Endothelial cell of umbilical vein (primary cell): Measurements from ENCODE around the gene TBC1D5. TPM values are rescaled to one million over a fixed set of nuclear protein-coding genes. Genes with fewer than 3 reads are reported as not detected.

Source experiments
- BruUV-seq: library from RNA; stranded (reverse); fragments of 400-500 nt; replicated peaks from 2 replicates; lab custom pipeline; 2021; lab: Mats Ljungman, UMichigan
- CTCF ChIA-PET: fragments of 300-600, 350-600 bp; sonication (Branson Sonifier 250); formaldehyde crosslinking; loops from one replicate; lab custom pipeline; 2021; ENCODE audit warnings: antibody characterized with exemption, inconsistent platforms; lab: Charles Lee
- POLR2A ChIA-PET: fragments of 300-600, 350-600 bp; sonication (Branson Sonifier 250); formaldehyde crosslinking; loops from one replicate; lab custom pipeline; 2021; ENCODE audit warnings: antibody characterized with exemption, inconsistent platforms; lab: Charles Lee
- DNase-seq: peaks from one replicate; pipeline ENCODE4 v3.0.0-alpha.2; 2011; ENCODE audit warnings: low read depth, low spot score
- FAIRE-seq: peaks from 2 replicates; lab custom pipeline; 2011; peaks lifted over from hg19 to GRCh38; lab: Jason Lieb, UNC
- H2AFZ ChIP-seq: 2 replicates; pipeline ENCODE4 v1.6.0; 2012; ENCODE audit warnings: low read depth, low read length, control low read depth, inconsistent platforms
- H3K27ac ChIP-seq: 2 replicates; pipeline ENCODE4 v1.5.1; 2011; ENCODE audit warnings: low read depth, mild to moderate bottlenecking, control low read depth, low read length, moderate library complexity; ENCODE audit not compliant: insufficient read depth
- H3K27me3 ChIP-seq, 2 experiments: 2 replicates each; pipeline versions ENCODE4 v1.6.0 to v1.6.1; 2011; ENCODE audit warnings: low read length in 2 of 2, mixed read lengths in 1 of 2; ENCODE audit not compliant: control insufficient read depth in 2 of 2, insufficient read depth in 2 of 2
- H3K36me3 ChIP-seq, 2 experiments: 2 replicates in 1 of 2; 3 replicates in 1 of 2; pipeline ENCODE4 v1.5.1; 2011; ENCODE audit warnings: low read length in 2 of 2, mild to moderate bottlenecking in 1 of 2, moderate library complexity in 1 of 2; ENCODE audit not compliant: control insufficient read depth in 2 of 2, insufficient read depth in 2 of 2; ENCODE audit errors: extremely low read depth in 1 of 2
- H3K4me1 ChIP-seq: 3 replicates; pipeline ENCODE4 v1.5.1; 2011; ENCODE audit warnings: mild to moderate bottlenecking, low read length; ENCODE audit not compliant: control insufficient read depth, insufficient read depth; ENCODE audit errors: extremely low read depth
- H3K4me2 ChIP-seq: 2 replicates; pipeline ENCODE4 v1.6.1; 2011; ENCODE audit warnings: low read length, control low read depth, mixed read lengths; ENCODE audit not compliant: insufficient read depth
- H3K4me3 ChIP-seq, 3 experiments: fragments of 200-600 bp in 1 of 3; sonication (generic), shearing (Covaris generic) in 1 of 3; replicated peaks in 1 of 3; 2 replicates each; pipeline ENCODE4 v1.5.1; 2011 to 2016; ENCODE audit warnings: control low read depth in 3 of 3, low read length in 3 of 3, mild to moderate bottlenecking in 2 of 3, inconsistent platforms in 1 of 3, low read depth in 1 of 3, moderate library complexity in 1 of 3; ENCODE audit not compliant: insufficient read depth in 1 of 3
- H3K79me2 ChIP-seq: 2 replicates; pipeline ENCODE4 v1.6.0; 2012; ENCODE audit warnings: low read length, inconsistent platforms; ENCODE audit not compliant: control insufficient read depth, insufficient read depth
- H3K9ac ChIP-seq: replicated peaks from 2 replicates; pipeline ENCODE3; 2011; ENCODE audit warnings: low read length, control low read depth; ENCODE audit not compliant: insufficient read depth; ENCODE audit errors: extremely low read depth
- H3K9me1 ChIP-seq: replicated peaks from 3 replicates; pipeline ENCODE4 v1.6.0; 2011; ENCODE audit warnings: mild to moderate bottlenecking, low read length; ENCODE audit not compliant: control insufficient read depth, insufficient read depth; ENCODE audit errors: extremely low read depth
- H3K9me3 ChIP-seq: replicated peaks from 2 replicates; pipeline ENCODE4 v1.5.1; 2012; ENCODE audit warnings: low read length, inconsistent platforms; ENCODE audit not compliant: control insufficient read depth, insufficient read depth
- H4K20me1 ChIP-seq: replicated peaks from 2 replicates; pipeline ENCODE3; 2011; ENCODE audit warnings: mild to moderate bottlenecking, low read length; ENCODE audit not compliant: control insufficient read depth, insufficient read depth; ENCODE audit errors: extremely low read depth
- CTCF ChIP-seq, 2 donors: IDR thresholded peaks; 1 replicate in 1 of 2; 2 replicates in 1 of 2; pipeline ENCODE4 v1.5.1; 2011; ENCODE audit warnings: low read length in 2 of 2, mild to moderate bottlenecking in 2 of 2, moderate library complexity in 2 of 2, control low read depth in 1 of 2, inconsistent platforms in 1 of 2, low read depth in 1 of 2; ENCODE audit not compliant: insufficient read depth in 1 of 2; ENCODE audit errors: extremely low read depth in 1 of 2
- EZH2 ChIP-seq: IDR thresholded peaks from 2 replicates; pipeline ENCODE4 v1.6.1; 2012; ENCODE audit warnings: borderline replicate concordance, low read depth, mild to moderate bottlenecking, moderate library complexity, low read length, inconsistent platforms; ENCODE audit not compliant: severe bottlenecking
- FOS ChIP-seq: IDR thresholded peaks from 2 replicates; pipeline ENCODE4 v1.6.1; 2011; ENCODE audit warnings: mild to moderate bottlenecking, low read length, moderate library complexity, borderline replicate concordance; ENCODE audit not compliant: insufficient read depth
- GATA2 ChIP-seq: IDR thresholded peaks from 2 replicates; pipeline ENCODE4 v1.7.0; 2011; ENCODE audit warnings: low read depth, mild to moderate bottlenecking, moderate library complexity, mixed read lengths, low read length; ENCODE audit not compliant: insufficient read length, insufficient read depth
- JUN ChIP-seq: IDR thresholded peaks from 2 replicates; pipeline ENCODE4 v1.6.1; 2011; ENCODE audit warnings: borderline replicate concordance, low read depth; ENCODE audit not compliant: insufficient read length, insufficient read depth
- MAX ChIP-seq: IDR thresholded peaks from 2 replicates; pipeline ENCODE4 v1.6.1; 2011; ENCODE audit not compliant: insufficient read depth, insufficient read length
- POLR2A ChIP-seq: IDR thresholded peaks from 2 replicates; pipeline ENCODE4 v1.6.1; 2012; ENCODE audit warnings: low read depth, mild to moderate bottlenecking, control low read depth, low read length
- POLR2AphosphoS5 ChIP-seq: IDR thresholded peaks from 2 replicates; pipeline ENCODE4 v1.6.1; 2012; ENCODE audit warnings: low read depth, mild to moderate bottlenecking, control low read depth, low read length, moderate library complexity; ENCODE audit not compliant: insufficient read depth
- dilution Hi-C: fragments of 300-500 bp; cut with MboI; formaldehyde crosslinking; loops from one replicate; pipeline ENCODE4 v1.15.0; 2019; ENCODE audit warnings: low sequenced_read_pairs; ENCODE audit not compliant: extremely low pct_ligation_motif_present
- intact Hi-C: fragments of 100-400 bp; cut with micrococcal nuclease; formaldehyde crosslinking; loops from one replicate; pipeline ENCODE4 v1.10.0; 2022
- polyA plus RNA-seq, 4 experiments: library from polyadenylated mRNA; depleted of rRNA in 3 of 4; stranded (reverse) in 3 of 4; unstranded in 1 of 4; fragments of >200 nt; gene quantifications; 2 replicates each; pipeline versions ENCODE4 v1.2.1 to v1.2.3, GENCODE V29; 2011 to 2012; ENCODE audit warnings: missing spikeins in 1 of 4
- total RNA-seq: library from RNA; stranded (reverse); gene quantifications from 2 replicates; pipeline ENCODE4 v1.2.3, GENCODE V29; 2021

Gene TBC1D5
- total and polyA plus RNA-seq, 2 donors (not counting 3 experiments of a cell fraction or from before 2014, with no cell fraction given), result 17.5 to 44.7 TPM

GRCh38 chr3:17301271-17301670, 441.2 kb downstream of the TBC1D5 start:
- ChIA-PET CTCF (no interaction called here), POLR2A (no interaction called here)
- no TSS peak for BruUV-seq
- H3K79me2 ChIP-seq, result no peaks in the 10 kb centered on the region
- peaks cover 2% of the 10 kb centered on the region for H3K4me1 ChIP-seq
- no peak overlapping the region for H3K4me2 ChIP-seq
- intact Hi-C loops (no loop called here), dilution Hi-C loops (no loop called here)
- no peaks in the 10 kb centered on the region for H4K20me1 ChIP-seq
- no peaks in the 10 kb centered on the region for H3K27me3 ChIP-seq
- no peak overlapping the region for H3K4me3 ChIP-seq
- H3K27ac ChIP-seq, result no peak overlapping the region
- no peak for DNase-seq
- TF ChIP-seq MAX, result no peak
- TF ChIP-seq POLR2A, result no peak
- no peak for TF ChIP-seq GATA2
- no peak for TF ChIP-seq JUN
- no peak for TF ChIP-seq POLR2AphosphoS5
- TF ChIP-seq CTCF (IDR thresholded peaks at IDR 0.05; ENCODE audit: extremely low read depth in 1 of 2, insufficient read depth in 1 of 2, low read depth in 1 of 2, low read length in 2 of 2), result no peak
- TF ChIP-seq EZH2, result no peak
- no peak for TF ChIP-seq FOS
- H2AFZ ChIP-seq, result no peak overlapping the region
- FAIRE-seq, result no peak
- no peaks in the 10 kb centered on the region for H3K36me3 ChIP-seq
- H3K9me3 ChIP-seq, result no peaks in the 10 kb centered on the region
- H3K9ac ChIP-seq, result no peak overlapping the region
- no peaks in the 10 kb centered on the region for H3K9me1 ChIP-seq
